ENCODE data around the gene WDR7.

DNA sequence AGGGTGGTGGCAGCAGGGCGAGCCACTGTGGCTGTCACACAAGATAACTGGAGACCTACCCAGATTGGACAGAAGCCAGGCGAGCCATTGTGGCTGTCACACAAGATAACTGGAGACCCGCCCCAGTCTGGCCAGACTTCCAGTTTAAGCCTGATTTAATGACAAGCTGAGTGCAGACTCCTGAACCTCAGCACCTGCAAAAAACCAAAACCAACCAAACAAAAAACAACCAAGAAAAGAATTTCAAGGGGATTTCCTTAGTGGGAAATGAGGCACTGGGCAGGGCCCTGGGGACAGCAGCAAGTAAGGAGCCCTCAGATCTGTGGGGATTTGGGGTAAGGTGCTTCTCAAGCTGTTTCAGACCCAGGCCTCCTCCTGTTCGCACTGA lies 400.5 kb downstream of the WDR7 start:
- TF ChIP-seq, protein P1, sequence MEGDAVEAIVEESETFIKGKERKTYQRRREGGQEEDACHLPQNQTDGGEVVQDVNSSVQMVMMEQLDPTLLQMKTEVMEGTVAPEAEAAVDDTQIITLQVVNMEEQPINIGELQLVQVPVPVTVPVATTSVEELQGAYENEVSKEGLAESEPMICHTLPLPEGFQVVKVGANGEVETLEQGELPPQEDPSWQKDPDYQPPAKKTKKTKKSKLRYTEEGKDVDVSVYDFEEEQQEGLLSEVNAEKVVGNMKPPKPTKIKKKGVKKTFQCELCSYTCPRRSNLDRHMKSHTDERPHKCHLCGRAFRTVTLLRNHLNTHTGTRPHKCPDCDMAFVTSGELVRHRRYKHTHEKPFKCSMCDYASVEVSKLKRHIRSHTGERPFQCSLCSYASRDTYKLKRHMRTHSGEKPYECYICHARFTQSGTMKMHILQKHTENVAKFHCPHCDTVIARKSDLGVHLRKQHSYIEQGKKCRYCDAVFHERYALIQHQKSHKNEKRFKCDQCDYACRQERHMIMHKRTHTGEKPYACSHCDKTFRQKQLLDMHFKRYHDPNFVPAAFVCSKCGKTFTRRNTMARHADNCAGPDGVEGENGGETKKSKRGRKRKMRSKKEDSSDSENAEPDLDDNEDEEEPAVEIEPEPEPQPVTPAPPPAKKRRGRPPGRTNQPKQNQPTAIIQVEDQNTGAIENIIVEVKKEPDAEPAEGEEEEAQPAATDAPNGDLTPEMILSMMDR (IDR thresholded peaks at IDR 0.05): no peak
- TF ChIP-seq POLR2A (IDR thresholded peaks at IDR 0.05): no peak
- TF ChIP-seq EP300 (IDR thresholded peaks at IDR 0.05): no peak
- TF ChIP-seq POLR2AphosphoS5 (IDR thresholded peaks at IDR 0.05): no peak

Measured in gastroesophageal sphincter (tissue), 3 donors.